Activated CD8-positive, alpha-beta memory T cell treated with anti-CD3 and anti-CD28 coated beads, Interleukin-2, amount 50 U/mL, for 24 hours (primary cell): Measurements from ENCODE around the gene PPP1R9A.

Experiments
- DNase-seq: peaks from one replicate; pipeline ENCODE4 v3.0.0-alpha.2; 2020; ENCODE audit errors: extremely low read depth

The PPP1R9A gene

DNA sequence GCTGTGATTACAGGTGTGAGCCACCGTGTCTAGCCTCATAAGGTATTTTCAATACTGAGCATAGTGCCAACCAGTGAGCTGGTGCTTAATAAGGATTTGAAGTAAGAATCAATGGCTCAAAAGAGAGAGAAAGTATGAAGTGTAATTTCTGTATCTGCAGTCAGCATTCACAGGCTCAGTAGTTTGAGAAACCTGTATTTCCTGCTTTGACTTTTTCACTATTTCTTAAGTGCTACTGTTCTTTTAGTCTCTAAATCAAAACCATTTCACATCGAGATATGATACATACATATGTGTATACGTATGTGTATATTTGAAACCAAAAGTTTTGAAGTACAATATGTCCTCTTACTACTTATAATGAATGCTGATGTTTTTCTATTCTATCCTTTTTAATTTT is 189.9 kb downstream of the PPP1R9A start:
- DNase-seq = no peak

DNA sequence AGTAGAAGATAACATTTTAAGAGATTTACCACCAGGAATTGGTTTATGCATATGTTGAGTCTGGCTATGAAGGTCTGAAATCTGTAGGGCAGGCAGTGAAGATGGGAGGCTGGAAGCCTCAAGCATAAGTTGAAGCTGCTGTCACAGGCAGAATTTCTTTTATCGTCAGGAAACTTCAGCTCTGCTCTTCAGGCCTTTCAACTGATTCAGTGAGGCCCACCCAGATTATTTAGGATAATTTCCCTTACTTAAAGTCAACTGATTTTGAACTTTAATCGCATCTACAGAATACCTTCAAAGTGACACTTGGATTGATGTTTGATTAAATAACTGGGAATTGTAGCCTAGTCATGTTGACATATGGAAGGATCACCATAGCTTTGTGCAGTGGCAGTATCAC is 190.5 kb downstream of the PPP1R9A start:
- no peak for DNase-seq

DNA sequence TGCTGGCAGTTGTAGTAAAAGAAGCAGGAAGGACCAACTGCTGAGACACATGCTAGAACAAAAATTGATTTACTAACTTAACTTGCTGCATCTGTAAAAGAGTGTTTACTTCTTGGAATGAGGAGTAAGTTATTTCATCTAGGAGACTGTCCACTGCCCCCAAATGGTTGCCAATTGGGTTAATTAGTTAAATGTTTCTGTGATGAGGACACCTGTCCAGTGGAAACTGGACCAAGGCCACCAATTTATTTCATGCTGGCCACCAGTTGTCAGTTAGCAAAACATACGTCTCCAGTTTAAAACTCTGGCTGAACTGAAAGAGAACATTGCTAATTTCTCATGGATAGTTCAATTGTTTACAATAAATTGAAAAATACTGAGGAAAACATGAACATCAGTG is 191.7 kb downstream of the PPP1R9A start:
- no peak for DNase-seq

DNA sequence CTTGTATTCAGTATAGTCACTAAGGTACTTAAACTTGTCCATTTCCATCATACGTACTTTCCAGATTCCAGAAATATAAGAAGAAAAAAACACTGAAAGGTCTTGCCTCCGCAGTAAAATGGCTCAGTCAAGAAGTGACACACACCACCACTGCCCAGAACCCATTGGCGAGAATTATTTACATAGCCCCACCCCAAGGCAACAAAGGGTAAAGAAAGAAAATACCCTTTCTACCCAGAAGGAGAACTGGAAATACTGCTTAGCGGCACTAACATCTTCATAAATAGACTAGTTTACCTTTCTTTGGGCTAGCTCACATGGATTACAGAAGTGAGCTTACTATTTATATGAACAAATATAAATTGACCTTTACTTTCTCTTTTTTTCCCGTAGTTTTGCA is 194.0 kb downstream of the PPP1R9A start:
- no peak for DNase-seq

DNA sequence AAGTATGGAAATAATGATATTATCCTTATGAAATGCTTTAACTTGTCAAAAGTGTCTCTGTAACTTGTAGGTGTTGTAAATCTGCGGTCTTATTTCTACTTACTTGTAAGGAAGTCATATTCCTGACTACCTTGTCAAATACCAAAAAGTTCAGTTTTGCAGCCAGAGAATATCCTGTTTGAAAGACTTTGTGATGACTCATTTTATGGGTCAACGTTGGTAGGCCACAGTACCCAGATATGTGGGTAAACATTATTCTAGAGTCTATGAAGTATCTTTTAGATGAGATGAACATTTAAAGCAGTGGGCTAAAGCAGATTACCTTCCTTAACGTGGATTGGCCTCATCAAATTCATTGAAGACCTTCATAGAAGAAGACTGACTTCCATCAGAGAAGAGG is 195.3 kb downstream of the PPP1R9A start:
- no peak for DNase-seq

DNA sequence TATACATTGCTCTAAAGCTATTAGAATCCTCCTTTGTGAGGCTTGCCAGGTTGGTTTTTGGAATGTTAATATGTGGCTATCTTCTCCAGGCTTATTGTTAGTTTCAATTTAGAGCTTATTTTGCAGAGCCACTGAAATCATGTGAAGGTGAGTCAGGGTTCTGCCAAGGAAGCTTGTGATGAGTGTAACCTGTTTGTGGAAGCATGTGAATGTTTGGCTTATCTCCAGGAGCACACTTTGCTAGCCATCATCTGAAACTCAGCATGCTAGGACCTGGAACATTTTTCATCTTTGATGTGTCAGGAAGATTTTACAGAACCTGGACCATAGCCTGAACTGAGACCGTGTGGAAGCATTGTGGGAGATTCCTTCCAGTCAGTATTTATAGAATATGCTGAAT is 197.3 kb downstream of the PPP1R9A start:
- no peak for DNase-seq

DNA sequence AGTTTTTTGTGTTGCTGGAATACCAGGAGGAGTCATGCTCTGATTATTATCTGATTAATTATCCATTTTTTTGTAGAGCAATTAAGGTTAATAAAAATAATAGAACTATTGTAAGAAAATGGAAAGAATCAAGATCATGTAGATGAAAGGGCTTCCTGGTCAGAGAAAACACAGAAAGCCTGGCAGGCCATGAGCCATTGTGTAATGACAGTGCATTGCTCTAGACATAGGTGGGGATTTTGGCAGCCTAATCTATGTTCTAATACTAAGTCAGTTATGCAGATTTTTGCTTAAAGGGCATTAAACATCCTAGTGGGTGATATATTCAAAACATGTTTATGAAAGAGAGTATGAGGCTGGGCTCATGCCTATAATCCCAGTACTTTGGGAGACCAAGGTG is 198.2 kb downstream of the PPP1R9A start:
- no peak for DNase-seq

DNA sequence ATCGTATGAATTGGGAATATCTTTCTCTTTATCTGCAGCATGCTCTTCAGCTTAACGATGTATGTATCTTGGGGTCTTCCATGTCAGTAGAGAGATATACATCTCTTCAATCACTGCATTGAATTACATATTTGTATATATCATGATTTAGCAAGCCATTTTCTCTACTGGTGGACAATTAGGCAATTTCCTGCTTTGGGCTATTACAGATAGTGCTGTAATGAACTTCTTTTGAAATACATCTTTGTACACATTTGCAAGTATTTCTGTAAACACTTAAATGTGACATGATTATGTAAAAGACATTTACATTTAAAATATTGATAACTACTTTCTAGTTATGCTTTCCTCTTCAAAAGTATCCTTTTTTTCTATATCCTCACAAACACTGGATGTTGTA is 199.0 kb downstream of the PPP1R9A start:
- no peak for DNase-seq

DNA sequence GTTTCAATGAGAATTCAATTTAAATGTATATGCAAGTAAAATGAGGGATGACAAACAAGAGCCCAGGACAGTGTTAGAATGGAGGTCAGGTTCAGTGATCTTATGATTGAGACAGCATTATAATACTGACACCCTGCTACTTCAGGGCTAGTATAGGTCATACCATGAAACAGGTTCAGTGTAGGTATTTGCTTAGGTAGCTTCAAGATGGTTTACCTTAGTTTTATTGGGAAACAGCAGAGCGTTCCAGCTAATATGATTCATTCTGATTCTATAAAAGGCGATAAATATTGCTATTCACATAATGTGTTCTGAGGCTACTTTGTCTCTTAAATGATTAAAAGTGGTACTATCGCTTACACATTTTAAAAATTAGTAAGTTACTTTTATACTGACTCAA is 203.3 kb downstream of the PPP1R9A start:
- no peak for DNase-seq

DNA sequence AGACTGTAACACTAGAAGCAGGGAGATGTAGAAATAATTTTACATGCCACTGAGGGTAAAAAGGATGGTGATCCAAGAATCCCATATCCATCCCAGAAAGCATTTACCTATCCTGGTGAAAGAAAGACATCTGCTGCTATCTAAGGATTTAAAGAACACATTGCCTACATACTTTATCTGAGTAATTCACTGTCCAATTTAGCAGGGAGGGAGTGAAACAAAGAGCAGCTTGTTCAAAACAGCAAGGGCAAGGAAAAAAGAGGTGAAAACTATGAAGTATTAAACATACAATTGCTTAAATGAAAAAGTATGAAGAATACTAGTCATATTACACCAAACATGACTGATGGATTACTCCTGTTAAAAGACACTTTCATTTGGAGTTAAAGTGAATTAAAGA is 206.2 kb downstream of the PPP1R9A start:
- DNase-seq = no peak

DNA sequence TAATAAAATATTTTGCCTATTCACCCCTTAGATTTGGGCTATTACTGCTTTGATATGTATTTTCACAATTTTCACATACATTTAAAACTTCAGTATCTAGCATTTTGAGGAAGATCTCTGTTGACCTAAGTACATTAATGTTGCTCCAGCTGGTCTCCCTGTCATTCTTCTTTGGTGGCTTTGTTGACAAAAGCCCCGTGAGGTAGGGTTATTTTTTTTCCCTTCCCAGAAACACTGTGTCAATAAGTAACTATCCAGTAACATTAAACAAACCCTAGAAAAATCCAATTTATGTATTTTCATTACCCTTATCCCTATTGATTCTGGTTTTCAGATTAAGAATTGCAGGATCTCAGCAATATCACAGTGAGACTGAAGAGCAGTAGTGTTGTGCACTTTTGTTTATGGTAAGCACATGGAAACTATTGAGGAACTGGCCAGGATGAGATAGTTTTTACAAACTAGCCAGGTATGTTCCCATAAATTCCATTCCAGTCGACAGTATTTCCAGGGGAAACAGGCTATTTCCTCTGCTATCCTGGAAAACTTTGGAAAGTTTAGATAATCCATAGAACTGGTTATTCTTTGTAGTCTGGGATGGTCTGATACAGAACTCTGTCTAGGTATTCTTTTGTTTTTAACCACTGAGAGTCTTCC is 218.8 kb downstream of the PPP1R9A start:
- no peak for DNase-seq

DNA sequence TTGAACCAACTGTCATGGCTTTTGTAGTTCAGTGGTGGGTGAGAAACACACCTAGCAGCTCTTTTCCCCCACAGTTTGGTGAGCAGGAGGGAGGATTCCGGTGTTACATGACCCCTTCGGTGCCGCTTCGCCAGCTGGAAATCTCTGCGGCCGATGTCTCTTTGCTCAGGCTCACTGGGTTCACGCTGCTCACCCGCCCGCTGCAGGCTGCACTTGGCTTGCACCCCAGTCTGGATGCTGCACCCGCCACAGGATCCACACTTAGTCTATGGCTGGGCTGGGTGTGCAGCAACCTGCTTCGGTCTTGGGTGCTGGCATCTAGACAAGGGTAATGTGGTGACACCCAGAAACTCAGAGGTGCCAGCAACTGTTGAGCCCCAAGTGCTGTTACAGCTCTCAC is 225.1 kb downstream of the PPP1R9A start:
- DNase-seq = no peak

DNA sequence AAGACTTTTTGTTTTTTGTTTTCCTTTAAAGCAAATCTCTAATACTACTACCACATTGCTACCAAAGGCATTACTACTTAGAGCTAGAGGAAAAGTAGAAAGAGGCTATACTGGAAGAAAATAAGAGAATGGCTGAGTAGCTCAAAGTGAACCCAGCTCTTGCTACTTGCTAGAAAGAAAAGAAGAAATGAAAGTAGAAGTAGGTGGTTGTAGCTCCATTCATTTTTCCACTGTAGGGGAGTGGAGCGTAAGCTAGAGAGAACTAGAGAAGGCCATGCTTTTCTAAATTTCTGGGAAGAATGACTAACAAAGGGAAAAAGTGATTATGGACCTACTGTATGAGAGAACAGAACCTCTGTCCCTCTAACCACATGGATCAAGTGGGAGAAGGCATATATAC is 232.5 kb downstream of the PPP1R9A start:
- DNase-seq = no peak

DNA sequence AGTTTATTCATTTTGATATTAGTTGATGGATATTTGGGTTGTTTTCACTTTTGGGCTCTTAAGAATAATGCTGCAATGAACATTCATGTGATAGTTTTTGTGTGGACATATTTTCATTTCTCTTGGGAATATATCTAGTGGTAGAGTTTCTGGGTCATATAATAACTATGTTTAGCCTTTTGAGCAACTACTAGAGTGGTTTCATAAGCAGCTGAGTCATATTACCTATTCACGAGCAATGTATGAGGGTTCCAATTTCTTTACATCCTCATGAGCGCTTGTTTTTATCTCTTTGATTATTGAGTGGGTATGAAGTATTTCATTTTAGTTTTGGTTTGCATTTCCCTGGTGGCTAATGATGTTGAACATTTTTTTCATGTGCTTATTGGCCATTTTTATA is 234.4 kb downstream of the PPP1R9A start:
- DNase-seq = no peak

DNA sequence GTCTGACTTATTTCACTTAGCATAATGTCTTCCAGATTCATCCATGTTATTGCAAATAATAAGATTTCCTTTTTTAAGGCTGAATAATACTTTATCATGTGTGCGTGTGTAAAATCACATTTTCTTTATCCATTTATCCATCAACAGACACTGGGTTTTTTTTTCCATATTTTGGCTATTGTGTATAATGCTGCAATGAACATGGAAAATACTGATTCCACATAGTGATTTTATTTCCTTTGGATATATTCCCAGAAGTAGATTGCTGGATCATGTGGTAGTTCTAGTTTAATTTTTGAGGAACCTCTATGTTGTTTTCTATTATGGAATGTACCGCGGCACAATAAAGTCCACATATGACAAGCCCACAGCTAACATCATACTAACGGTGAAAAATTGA is 236.9 kb downstream of the PPP1R9A start:
- no peak for DNase-seq

DNA sequence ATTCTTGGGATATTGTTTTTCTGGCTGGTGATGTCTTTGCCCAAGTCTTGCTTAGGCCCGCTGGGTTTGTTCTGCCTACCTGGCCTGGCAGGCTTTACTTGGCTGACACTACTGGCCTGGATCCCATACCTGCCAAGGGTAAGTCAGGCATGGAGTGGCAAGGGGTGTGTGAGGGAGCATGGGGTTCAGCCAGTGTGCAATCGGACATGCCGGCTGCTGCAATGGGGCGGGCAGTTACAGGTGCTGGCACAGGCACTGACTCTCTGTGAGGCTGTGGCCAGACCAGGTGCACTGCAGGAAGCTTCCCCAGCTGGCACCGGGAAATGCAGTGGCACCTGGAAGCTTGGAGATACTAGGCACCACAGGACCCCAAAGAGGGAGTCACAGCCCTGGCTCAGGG is 248.6 kb downstream of the PPP1R9A start:
- DNase-seq = no peak

DNA sequence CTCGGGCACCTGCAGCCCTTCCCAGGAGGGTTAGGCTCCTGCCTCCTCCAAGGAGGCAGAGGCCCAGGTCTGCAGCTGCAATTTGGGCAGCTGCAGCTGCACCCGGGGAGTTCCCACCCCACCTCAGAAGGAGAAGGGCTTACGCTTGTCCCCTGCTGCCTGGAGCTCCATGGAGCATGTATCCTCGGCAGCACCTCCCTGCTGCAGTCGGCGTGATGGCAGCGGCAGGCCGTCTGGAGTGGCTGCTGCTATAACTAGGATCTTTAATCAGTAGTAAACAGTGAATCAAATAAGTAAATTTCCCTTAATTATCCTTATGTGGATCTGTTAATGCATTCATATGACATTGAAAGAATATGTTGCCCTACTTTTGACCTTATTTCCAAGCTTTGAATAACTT is 250.0 kb downstream of the PPP1R9A start:
- DNase-seq = no peak

DNA sequence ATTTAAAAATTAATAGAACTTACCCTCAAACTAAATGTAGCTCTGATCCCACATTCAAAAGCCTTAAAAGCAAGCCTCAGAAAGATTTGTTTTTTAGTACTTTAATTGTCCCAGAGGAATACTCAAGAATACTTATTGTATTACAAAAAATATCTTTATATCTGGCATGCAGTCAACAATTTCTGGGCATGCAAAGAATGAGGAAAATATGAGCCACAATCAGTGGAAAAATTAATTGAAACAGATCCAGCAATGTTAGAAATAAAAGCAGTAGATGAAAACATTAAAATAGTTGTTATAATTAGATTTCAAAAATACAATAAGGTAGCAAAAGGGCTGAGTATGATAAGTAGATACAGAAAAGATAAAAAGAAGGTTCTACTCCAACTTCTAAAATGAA is 262.3 kb downstream of the PPP1R9A start:
- DNase-seq = no peak

DNA sequence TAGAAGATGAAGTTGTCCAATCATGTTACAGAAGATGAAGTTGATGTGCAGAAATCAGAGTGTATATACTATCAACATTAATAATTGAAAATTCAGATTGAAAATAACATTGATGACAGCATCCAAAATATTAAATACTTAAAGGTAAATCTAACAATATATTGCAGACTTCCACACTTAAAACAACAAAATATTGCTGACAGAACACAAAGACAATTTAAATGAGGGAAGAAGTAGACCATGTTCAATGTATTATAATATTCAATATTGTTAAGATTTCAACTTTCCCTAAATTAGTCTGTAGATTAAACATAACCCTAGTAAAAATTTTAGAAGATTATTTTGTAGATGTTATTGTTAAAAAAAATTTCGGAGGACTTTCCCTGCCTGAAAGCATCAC is 265.0 kb downstream of the PPP1R9A start:
- no peak for DNase-seq

DNA sequence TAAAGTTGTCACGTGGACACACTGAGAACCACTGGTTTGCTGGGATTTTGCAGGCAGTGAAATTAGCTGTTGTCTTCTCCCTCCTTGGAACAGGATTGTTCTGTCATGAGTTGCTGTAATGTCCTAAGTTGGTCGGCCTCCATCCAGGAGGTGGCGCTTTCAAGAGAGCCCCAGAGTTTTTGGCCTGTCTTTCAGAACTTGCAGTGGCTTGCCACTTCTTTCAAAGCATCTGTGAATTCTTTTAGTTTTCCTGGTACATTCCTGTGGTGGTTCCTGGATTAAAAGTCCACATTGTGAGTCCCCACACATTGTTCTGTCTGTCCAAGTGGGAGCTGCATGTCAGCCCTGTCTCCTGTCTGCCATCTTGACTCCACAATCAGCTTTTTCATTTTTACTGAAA is 283.1 kb downstream of the PPP1R9A start:
- DNase-seq = no peak

DNA sequence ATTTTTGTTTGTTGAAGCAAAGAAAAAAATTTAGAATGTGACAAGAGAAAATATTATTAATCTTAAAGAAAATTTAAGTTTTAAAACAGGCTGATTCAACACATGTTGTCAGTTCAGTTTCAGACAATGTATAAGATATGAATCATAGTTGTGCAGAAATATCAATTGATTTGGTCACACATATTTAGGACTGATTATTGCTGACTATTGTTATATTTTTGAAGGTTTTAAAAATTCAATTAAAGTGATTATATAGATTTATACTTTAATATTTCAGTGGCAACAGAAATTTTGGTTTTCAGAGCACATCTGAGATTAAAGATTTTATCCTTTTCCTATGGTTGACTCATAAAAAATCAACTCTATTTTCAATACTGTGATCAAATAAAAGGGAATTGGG is 284.4 kb downstream of the PPP1R9A start:
- DNase-seq = no peak

DNA sequence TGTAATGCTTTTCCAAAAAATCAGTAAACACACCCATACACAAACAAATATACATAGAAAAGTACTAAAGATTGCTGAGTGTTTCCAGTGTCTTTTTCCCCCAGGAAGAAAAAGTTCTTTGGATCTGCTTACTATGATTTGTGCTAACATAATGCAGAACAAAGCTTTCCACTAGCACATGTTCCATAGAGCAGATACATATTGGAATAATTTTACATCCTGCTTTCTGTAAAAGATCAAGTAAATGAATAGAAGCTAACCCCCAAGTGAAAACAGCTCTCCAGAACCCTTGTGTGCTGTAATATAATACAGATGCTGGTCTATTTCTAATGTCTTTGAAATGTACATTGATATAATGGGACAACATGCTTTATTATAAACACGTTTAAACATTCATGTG is 291.5 kb downstream of the PPP1R9A start:
- no peak for DNase-seq

DNA sequence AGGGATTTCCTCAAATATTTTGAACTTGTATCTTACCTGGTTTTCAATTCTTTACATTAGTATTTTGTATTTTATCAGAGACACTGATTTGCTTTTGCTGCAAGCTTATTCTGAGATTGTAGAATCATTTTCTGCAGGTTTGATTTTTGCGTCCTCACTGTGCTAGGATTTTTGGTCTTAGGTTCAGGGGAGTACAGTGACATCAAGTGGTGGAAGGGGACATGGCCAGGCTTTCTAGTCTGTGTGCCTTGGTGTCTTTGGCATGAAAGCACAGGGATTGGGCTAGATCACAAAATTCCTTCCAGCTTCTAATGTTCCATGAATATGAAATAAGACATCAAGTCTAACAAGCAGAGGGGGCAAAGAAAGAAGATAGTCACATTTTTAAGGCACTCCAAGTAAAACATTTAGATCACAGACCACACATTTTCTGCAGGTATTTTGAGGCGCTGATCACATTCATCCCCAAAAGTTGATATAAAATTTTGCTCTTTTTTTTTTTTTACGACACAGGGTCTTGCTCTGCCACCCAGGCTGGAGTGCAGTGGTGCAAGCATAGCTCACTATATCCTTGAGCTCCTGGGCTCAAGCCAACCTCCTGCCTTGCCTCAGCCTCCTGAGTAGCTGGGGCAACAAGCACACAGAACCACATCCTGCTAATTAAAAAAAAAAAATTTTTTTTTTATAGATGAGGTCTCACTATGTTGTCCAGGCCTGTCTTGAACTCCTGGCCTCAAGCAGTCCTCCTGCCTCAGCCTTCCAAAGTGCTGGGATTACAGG is 292.6 kb downstream of the PPP1R9A start:
- no peak for DNase-seq

DNA sequence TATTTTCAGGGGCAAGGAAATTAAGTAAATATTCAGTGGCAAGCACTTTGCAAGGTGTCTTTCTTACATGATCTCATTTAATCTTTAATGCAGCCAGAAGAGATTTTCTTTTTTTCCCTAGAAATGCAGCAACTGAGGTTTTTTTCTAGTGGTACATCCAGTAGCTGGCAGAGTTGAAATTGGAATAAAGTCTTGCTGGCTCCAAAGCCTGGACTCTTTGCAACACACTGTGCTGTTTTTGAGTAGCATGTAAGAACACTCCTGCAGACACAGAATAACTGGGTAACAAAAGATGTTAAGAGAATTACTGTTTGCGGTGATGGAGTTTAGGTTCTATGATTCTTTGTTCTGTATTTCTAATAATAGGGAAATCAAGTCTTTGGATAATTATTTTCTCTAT is 293.3 kb downstream of the PPP1R9A start:
- DNase-seq = no peak
